ENCODE results near the gene ZNF106.

The ZNF106 gene

DNA sequence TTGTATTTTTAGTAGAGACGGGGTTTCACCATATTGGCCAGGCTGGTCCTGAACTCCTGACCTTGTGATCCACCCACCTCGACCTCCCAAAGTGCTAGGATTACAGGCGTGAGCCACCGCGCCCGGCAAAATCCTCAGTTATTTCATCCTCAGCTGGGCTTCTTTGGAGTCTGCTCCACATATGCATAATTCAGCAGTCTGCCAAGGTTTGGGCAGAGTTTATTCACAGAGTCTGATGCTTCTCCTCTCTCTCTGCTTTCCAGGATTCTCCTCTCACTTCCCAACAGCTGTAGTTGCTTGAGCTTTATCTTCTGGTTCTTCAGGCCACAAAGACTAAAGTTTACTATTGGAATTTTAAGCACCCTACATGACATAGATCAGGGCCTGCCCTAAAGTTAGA is 8.2 kb downstream of the ZNF106 start:
- in situ Hi-C loops (cut with HindIII; ENCODE audit: low sequenced_read_pairs), result no loop called here

DNA sequence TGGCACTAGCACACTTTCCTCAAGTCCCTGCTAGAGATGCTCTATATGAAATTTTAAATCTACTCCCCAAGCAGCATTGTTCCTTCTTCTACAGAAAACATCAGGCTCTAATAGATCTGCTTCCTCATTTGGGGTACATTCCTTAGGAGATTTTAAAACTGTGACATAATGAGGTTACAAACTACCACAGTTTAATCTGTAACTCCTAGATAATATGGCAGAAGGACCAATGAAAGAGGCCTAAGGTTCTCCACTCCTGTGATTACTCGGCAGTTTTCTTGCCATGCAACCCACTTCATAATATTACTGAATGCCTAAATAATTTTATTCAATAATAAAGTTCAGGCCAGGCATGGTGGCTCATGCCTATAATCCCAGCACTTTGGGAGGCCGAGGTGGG is 16.1 kb downstream of the ZNF106 start:
- in situ Hi-C loops (cut with HindIII; ENCODE audit: low sequenced_read_pairs), result no loop called here

DNA sequence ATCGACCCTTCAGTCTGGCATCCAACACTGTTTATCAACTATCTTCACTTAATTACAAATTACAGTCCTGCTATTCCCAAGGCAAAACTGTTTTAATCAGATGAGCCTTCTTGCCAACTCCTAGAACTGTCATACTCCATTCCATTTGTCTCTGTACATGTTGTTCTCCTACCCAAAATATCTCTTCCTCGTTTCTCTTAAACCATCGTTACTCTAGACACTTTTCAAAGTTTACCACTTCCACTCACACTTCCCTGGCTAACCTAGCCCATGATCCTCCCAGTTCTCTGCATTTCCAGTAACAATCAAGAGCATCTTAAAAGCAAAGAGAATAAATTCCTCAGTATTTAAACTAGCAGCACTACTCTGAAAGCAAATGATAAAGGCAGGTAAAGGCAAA is 19.9 kb downstream of the ZNF106 start:
- in situ Hi-C loops (cut with HindIII; ENCODE audit: low sequenced_read_pairs), result no loop called here

- in situ Hi-C loops (cut with HindIII; ENCODE audit: low sequenced_read_pairs), result no loop called here
Observed at GRCh38 chr15:42465520-42466259, 25.3 kb downstream of the ZNF106 start.

- in situ Hi-C loops (cut with HindIII; ENCODE audit: low sequenced_read_pairs), result no loop called here
Observed at GRCh38 chr15:42461261-42461660, 29.7 kb downstream of the ZNF106 start.

DNA sequence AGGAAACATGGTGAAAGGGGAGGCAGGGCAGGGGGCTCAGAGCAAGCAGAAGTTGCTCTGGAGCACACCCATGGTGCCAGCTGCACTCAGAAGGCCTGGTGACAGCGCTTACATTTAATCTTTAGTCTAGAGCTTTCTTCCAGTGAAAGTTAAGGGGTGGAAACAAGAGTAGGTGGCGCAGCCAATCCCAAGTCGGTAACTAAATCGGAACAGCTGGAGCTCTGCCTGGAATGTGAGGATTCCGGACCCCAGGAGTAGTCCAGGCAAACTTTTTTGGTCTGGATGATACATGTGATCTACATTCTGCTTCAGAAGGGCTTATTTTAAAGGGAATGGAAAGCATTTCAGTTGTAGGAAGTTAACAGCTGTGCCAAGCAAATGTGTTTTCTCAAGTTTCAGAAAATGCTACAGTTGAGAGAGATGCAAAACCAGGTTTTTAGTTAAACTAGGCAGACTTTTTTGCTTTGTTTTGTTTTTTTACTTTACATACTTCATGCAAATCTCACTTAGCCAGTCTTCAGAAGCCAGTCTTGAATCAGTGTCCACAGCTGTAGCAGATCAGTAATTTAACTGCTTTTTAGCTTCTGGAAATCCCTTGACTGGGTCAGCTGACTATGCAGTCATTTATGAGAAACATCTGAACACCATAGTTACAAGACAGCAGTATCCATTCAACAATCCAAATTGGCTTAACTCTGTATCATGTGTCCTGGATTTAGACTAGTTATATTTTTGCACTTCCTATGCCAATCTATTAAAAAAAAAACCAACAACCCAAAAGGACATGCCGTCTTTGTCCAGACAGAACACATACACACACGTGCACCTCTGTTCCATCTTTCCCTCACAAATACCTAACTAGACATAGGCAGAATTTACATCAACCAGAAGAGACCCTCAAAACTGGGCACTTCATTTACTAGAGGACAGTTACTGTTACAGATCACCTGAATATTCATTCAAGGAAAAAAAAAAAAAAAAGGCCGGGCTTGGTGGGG is 33.2 kb downstream of the ZNF106 start:
- in situ Hi-C loops (cut with HindIII; ENCODE audit: low sequenced_read_pairs), result no loop called here

- in situ Hi-C loops (cut with HindIII; ENCODE audit: low sequenced_read_pairs), result no loop called here
Observed at GRCh38 chr15:42456971-42457370, 34.0 kb downstream of the ZNF106 start.

GRCh38 chr15:42456531-42456930 is 34.4 kb downstream of the ZNF106 start:
- in situ Hi-C loops (cut with HindIII; ENCODE audit: low sequenced_read_pairs), result no loop called here

DNA sequence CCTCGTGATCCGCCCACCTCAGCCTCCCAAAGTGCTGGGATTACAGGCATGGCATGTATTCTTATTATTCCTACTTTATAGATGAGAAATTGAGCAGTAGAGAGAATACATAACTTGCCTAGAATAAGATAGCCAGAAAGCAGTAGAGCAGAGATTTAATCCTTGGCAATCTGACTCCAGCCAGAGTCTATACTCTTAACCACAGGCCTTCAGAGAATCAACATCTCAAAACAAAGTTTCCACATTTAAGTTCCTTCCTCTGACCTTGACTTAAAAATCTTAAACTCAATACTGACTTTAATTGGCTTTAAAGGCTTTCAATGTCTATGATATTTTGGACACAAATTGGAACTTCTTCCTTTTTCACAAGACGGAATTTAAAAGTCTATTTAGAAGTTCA is 37.1 kb downstream of the ZNF106 start:
- in situ Hi-C loops (cut with HindIII; ENCODE audit: low sequenced_read_pairs), result no loop called here

DNA sequence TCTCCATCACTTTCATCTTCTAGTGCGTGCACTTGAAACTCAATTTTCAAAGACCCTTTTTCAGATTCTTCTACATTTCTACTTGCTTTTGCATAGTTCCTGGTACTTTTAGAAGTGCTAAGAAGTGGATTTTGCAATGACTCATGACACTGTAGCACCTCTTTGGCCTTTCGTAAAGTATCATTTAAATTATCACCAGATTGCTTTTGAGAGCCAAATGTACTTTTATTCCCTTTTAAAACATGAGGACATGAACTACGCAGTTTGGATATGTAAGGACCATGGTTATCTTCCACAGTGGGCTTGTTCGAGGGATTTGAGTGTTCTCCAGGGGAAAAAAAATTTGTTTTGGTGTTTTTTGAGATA is 40.5 kb downstream of the ZNF106 start:
- in situ Hi-C loops (cut with HindIII; ENCODE audit: low sequenced_read_pairs), result no loop called here

DNA sequence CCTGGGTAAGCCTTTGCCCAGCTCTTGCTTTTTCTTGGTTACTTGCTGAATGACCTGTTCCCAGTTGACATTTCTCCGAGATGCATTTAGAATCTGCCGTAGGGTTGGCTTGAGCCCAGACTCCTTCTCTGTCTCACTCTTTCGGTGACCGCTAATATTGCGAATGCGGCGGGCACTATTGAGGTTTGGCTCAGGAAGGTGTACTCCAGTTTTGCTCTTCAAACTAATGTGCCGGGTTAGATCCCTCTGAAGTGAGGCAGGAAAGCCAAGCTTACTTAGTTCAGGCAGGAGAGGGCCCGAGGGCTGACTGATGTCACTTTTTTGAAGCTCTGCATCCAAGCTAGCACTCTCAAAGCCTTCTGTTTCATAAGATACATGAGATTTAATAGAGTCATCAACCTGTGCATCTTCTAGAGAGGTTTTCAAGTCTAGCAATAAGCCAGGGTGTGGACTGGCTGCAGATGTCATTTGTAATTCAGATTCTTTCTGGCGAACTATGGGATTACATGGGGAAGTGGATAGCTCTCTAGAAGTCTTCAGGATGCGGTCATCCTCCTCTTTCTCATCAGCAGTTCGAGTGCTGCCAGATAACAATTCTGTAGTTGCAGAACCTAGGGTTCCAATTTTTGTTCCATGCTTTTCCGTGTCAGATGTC is 41.0 kb downstream of the ZNF106 start:
- in situ Hi-C loops (cut with HindIII; ENCODE audit: low sequenced_read_pairs), result no loop called here

- in situ Hi-C loops (cut with HindIII; ENCODE audit: low sequenced_read_pairs), result no loop called here
Observed at GRCh38 chr15:42448281-42448680, 42.7 kb downstream of the ZNF106 start.

DNA sequence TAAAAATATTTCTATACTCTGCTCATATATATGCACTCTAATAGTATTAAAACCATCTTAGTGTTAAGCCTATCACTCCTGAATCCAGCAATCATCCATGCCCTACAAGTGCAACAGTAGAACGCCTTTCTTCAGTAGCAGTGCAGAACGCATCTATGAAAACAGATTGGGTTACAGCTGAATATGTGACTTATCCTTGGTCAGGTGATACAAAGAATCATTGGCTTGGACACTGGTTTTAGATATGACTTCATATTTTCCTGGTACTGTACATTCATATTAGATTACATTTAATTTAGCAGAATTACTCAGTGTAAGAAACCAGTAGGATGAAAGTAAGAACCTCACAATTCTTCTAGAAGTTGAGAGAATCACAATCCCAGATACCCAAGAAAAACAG is 43.3 kb downstream of the ZNF106 start:
- in situ Hi-C loops (cut with HindIII; ENCODE audit: low sequenced_read_pairs), result no loop called here

DNA sequence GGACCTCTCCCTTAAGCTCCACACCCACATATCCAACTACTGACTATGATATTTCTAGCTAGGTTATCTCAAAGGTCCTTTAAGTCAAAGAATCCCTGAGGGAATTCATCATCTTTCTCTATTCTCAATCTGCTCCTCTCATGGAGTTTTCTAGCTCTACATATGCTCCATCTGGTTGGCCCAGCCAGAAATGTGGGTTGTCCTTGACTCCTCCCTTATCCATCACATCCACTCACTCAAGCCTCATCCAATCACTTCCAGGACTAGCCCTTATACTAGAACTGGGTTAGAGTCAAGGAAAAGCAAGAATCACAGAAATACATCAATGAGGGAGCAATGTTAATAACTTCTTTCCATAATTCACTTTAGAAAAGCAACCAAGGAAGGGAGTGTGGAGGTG is 45.4 kb downstream of the ZNF106 start:
- in situ Hi-C loops (cut with HindIII; ENCODE audit: low sequenced_read_pairs), result no loop called here

DNA sequence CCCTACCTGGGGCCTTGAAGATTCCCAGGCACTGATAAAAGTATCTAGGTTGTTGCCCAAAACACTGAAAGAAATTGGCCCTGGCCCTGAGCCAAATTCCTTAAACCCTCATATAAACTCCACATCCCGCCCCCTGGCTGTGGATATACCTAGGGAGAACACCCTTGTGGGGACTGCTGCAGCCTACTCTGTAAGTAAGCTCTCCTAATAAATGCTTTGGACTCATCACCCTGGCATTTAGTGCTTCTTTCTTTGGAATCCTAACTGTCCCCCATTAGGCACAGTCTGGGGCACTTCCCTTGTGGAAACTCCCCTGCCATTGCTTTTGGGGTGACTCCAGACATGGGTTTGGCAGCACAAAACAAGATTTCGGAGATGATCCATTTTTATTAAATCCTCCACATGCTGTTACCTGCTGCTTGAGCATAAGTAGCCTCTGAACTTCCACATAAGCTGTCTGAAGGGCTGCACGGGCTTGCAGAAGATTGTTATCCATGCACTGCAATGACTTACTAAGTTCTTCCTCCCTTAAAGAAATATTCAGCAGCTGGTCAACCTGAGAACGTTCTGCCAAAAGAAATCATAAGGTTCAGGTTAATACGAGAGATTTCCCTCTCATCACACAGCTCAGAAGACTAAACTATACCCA is 46.4 kb downstream of the ZNF106 start:
- in situ Hi-C loops (cut with HindIII; ENCODE audit: low sequenced_read_pairs), result no loop called here

- in situ Hi-C loops (cut with HindIII; ENCODE audit: low sequenced_read_pairs), result no loop called here
Observed at GRCh38 chr15:42427429-42428223, 63.3 kb downstream of the ZNF106 start.

- in situ Hi-C loops (cut with HindIII; ENCODE audit: low sequenced_read_pairs), result no loop called here
Observed at GRCh38 chr15:42421376-42421775, 69.6 kb downstream of the ZNF106 start.

GRCh38 chr15:42419369-42419768 is 71.6 kb downstream of the ZNF106 start:
- in situ Hi-C loops (cut with HindIII; ENCODE audit: low sequenced_read_pairs), result no loop called here

GRCh38 chr15:42413920-42414319 is 77.0 kb downstream of the ZNF106 start:
- in situ Hi-C loops (cut with HindIII; ENCODE audit: low sequenced_read_pairs), result no loop called here

- in situ Hi-C loops (cut with HindIII; ENCODE audit: low sequenced_read_pairs), result no loop called here
Observed at GRCh38 chr15:42411884-42412283, 79.1 kb downstream of the ZNF106 start.
